CD4-positive, alpha-beta T cell treated with Interleukin-17A for 4 hours (primary cell): ENCODE measurements around the gene RPTOR.
"Not testable (repeated sequence)": the region's sequence is repeated elsewhere in the genome, so short reads cannot be mapped to it uniquely, and the experiment has no call there.

Experiments
- DNase-seq: peaks from one replicate; pipeline ENCODE4 v3.0.0-alpha.2; 2020; ENCODE audit warnings: mixed read lengths

RPTOR gene

GRCh38 chr17:80552523-80552922 lies 7.9 kb downstream of the RPTOR start:
- no peak for DNase-seq

- no peak for DNase-seq
Measured at GRCh38 chr17:80555266-80555665, 10.6 kb downstream of the RPTOR start.

- no peak for DNase-seq
Measured at GRCh38 chr17:80558046-80558445, 13.4 kb downstream of the RPTOR start.

- no peak for DNase-seq
Measured at GRCh38 chr17:80559825-80560251, 15.2 kb downstream of the RPTOR start.

- DNase-seq: no peak
Measured at GRCh38 chr17:80561541-80562114, 17.0 kb downstream of the RPTOR start.

- no peak for DNase-seq
Measured at GRCh38 chr17:80564545-80564944, 19.9 kb downstream of the RPTOR start.

- DNase-seq: no peak
Measured at GRCh38 chr17:80565343-80566053, 20.9 kb downstream of the RPTOR start.

- no peak for DNase-seq
Measured at GRCh38 chr17:80566054-80566400, 21.4 kb downstream of the RPTOR start.

- DNase-seq: no peak
Measured at GRCh38 chr17:80568246-80568645, 23.6 kb downstream of the RPTOR start.

- no peak for DNase-seq
Measured at GRCh38 chr17:80569924-80570323, 25.3 kb downstream of the RPTOR start.

- no peak for DNase-seq
Measured at GRCh38 chr17:80573701-80574100, 29.1 kb downstream of the RPTOR start.

- DNase-seq: no peak
Measured at GRCh38 chr17:80574496-80574895, 29.9 kb downstream of the RPTOR start.

GRCh38 chr17:80575057-80575875 lies 30.6 kb downstream of the RPTOR start:
- peak; percentile 97 for DNase-seq

GRCh38 chr17:80577876-80578570 lies 33.4 kb downstream of the RPTOR start:
- DNase-seq: no peak

GRCh38 chr17:80578668-80579388 lies 34.2 kb downstream of the RPTOR start:
- DNase-seq: not testable (repeated sequence)

- no peak for DNase-seq
Measured at GRCh38 chr17:80582165-80582564, 37.5 kb downstream of the RPTOR start.

- no peak for DNase-seq
Measured at GRCh38 chr17:80584176-80584905, 39.7 kb downstream of the RPTOR start.

- no peak for DNase-seq
Measured at GRCh38 chr17:80585890-80586845, 41.5 kb downstream of the RPTOR start.

- no peak for DNase-seq
Measured at GRCh38 chr17:80586846-80587228, 42.2 kb downstream of the RPTOR start.

- no peak for DNase-seq
Measured at GRCh38 chr17:80588702-80589383, 44.2 kb downstream of the RPTOR start.
